Omental fat pad (tissue), 4 donors: Measurements from ENCODE around the gene EPN3. TPM values are rescaled to one million over a fixed set of nuclear protein-coding genes. Genes with fewer than 3 reads are reported as not detected.

Source experiments
- ATAC-seq: fragments of 150-250 bp; one replicate; pipeline ENCODE4 v1.9.1; 2016; ENCODE audit warnings: mild to moderate bottlenecking, moderate library complexity; ENCODE audit not compliant: low FRiP score
- DNase-seq: peaks from one replicate; pipeline ENCODE4 v3.0.0-alpha.2; 2019; ENCODE audit warnings: low spot score
- CTCF ChIP-seq, 3 donors: fragments of 450-650 bp; IDR thresholded peaks; one replicate each; pipeline ENCODE4 v1.5.1; 2016 to 2017; ENCODE audit warnings: antibody characterized with exemption in 3 of 3, mild to moderate bottlenecking in 3 of 3, moderate library complexity in 2 of 3
- total RNA-seq, 4 donors: library from RNA; depleted of rRNA; stranded (reverse); fragments of >200 nt; gene quantifications; one replicate each; pipeline ENCODE4 v1.1.0, GENCODE V29; 2016

Gene EPN3
- total RNA-seq, 4 donors from 2014 or later: not detected

DNA sequence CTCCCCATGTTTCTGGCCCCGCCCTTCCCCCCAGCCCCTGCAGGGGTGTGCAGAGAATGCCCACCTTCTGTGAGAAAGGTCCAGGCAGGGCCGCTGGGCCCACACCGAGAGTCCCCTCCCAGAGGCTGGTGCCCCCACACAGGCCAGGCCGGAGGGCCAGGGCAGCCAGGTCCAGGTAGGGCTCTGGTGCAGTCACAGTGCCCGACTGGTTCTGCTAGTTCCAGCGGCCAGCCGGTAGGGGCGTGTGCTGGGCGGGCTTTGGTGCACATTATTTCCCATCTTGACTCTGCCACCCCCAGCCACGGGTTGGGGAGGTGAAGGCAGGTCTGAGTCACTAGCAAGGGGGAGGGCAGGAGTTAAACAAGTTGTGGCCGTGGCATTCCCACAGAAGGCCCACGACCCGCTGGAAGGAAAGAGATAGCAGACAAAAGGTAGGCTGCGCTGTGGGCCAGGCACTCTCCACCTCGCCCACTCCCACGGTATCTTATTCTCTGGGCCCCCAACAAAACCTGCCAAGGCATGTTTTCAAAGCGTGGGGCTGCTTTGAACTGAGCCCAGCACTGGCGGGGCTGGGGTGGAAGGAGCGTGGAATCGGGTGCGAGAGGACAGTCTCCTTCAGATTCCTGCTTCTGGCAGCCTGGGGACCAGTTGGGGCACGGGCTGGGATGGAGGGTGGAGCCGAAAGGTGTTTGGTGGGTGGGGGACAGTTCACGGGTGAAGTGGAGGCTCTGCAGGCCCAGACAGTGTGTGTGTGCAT is 1.9 kb downstream of the EPN3 start:
- ATAC-seq (peak; percentile 79), DNase-seq (no peak)

DNA sequence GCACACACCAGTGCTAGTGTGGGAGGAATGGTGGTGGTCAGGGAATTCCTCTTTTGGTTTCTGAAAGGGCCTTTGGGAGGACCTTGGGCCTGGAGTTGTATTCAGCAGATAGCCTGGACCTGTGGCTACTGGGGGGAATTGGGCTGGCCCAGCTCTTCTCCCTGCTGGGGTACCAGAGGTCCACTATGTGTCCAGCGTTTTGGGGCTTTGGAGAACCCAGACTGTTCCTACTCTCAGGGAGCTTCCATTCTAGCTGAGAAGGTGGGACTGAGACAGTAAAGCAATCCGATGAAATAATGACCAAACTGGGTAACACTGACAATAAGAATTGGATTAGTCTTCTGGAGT is 2.4 kb downstream of the EPN3 start:
- no peak for TF ChIP-seq CTCF (IDR thresholded peaks at IDR 0.05)
- DNase-seq: no peak
- ATAC-seq: no peak

More for the DNA sequence above, 1.9 kb downstream of the EPN3 start:
- no peak for TF ChIP-seq CTCF (IDR thresholded peaks at IDR 0.05)

- no peak for DNase-seq
- TF ChIP-seq CTCF (IDR thresholded peaks at IDR 0.05): no peak
- no peak for ATAC-seq
Measured at GRCh38 chr17:50535407-50535806, 2.9 kb downstream of the EPN3 start.

- ATAC-seq (no peak), DNase-seq (no peak)
- TF ChIP-seq CTCF (IDR thresholded peaks at IDR 0.05): no peak
Measured at GRCh38 chr17:50536683-50537646, 4.4 kb downstream of the EPN3 start.

DNA sequence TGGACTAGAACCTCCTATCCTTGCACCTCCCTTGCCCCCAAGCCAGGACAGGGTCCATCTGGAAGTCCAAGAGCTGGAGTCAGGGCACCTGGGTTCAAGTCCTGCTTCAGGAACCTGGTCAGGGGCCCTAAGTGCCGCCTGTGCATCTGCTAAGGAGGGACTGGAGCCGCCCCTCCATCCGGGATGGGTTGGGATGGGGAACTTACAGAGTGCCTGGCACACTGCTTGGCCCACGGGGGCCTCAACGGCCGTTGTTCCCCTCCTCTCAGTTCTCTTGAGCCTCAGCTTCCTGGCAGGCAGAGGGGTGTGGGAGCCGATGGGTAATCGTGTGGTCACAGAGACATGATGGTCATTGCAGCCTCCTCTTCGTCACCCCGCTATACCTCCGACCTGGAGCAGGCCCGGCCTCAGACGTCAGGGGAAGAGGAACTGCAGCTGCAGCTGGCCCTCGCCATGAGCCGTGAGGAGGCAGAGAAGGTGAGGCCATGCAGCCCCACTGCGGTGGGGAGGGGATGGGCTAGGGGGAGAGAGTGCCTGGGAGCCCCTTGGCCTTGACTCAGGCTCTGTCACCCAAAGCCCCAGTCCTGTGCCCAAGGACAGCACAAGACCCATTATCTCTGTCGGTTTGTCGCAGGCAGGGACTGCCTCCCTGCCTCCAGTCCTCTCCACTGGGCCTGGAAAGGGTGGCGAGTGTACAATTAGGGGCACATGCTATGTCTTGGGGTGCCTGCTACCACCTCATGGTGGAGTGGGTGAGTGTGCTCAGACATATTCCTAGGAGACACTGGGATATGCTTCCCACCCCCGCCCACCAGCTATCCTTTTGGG is 5.4 kb downstream of the EPN3 start:
- ATAC-seq: no peak
- TF ChIP-seq CTCF (IDR thresholded peaks at IDR 0.05): no peak
- DNase-seq: no peak

DNA sequence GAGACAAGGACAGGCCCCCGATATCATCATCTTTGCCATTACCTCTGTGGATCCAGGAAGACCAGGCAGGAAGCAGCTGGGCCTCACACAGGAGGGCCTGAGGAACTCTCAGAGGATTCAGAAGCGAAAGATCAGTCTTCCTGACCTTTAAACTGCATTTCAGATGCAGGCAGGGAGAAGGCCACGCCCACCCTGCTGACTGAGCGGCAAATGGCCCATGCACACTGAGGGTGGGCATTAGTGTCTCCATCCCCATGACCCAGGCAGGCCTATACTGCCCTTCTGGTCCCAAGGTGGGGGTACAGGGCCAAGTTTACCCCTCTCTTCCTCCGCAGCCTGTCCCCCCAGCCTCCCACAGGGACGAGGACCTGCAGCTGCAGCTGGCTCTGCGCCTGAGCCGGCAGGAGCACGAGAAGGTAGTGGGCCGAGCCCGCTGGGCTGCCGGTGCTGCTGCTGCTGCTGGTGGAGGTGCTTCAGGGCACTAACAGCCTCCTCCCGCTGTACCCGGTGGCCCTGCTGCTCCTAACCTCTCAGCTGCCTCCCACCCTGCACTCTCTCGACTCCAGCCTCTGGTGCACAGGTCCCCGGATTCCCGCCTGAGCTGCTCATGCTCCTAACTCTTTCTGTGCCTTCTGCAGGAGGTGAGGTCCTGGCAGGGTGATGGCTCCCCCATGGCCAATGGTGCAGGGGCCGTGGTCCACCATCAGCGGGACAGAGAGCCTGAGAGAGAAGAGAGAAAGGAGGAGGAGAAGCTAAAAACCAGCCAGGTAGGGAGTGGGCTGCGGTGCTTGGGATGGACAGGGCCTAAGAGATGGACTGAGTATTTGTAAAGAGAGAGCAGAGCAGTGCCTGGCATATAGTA is 6.2 kb downstream of the EPN3 start:
- DNase-seq (no peak), ATAC-seq (no peak)
- TF ChIP-seq CTCF (IDR thresholded peaks at IDR 0.05): no peak
